Mesodermal cell (in vitro differentiated cells): ENCODE results near the gene C13orf46.

ENCODE experiments used
- H3K27ac ChIP-seq: 2 replicates; pipeline ENCODE4 v1.7.0; 2013; ENCODE audit warnings: mild to moderate bottlenecking, low read depth, low read length, moderate library complexity; ENCODE audit not compliant: severe bottlenecking
- H3K36me3 ChIP-seq: 2 replicates; pipeline ENCODE4 v1.7.1; 2013; ENCODE audit warnings: mild to moderate bottlenecking, low read length, moderate library complexity; ENCODE audit not compliant: control insufficient read depth, insufficient read depth
- H3K4me1 ChIP-seq: one replicate; pipeline ENCODE4 v1.7.1; 2013; ENCODE audit warnings: mild to moderate bottlenecking, low read length; ENCODE audit not compliant: insufficient read depth, control insufficient read depth, poor library complexity, severe bottlenecking
- H3K4me3 ChIP-seq: 2 replicates; pipeline ENCODE4 v1.7.0; 2013; ENCODE audit warnings: low read length, control low read depth, mild to moderate bottlenecking; ENCODE audit not compliant: insufficient read depth, poor library complexity, severe bottlenecking; ENCODE audit errors: extremely low read depth
- H3K9me3 ChIP-seq: 2 replicates; pipeline ENCODE4 v1.7.1; 2013; ENCODE audit warnings: mild to moderate bottlenecking, low read length, moderate library complexity; ENCODE audit not compliant: control insufficient read depth
- WGBS, 2 experiments: methylation state at CpG; one replicate each; pipeline ENCODE4 v1.1.5; 2013; ENCODE audit warnings: missing lambda C conversion rate in 2 of 2; ENCODE audit not compliant: insufficient coverage in 2 of 2; 5-methylcytosine and 5-hydroxymethylcytosine counted together

C13orf46 gene

GRCh38 chr13:113924184-113924901 is 49.5 kb downstream of the C13orf46 start:
- WGBS, 2 experiments = 90 to 91% methylated on average over 5 to 7 of the region's 7 CpGs
- Histone ChIP-seq H3K27ac (no peak overlapping the region), H3K9me3 (peaks cover 13% of the 10 kb centered on the region), H3K4me1 (peaks cover 1% of the 10 kb centered on the region), H3K36me3 (no peaks in the 10 kb centered on the region), H3K4me3 (no peak overlapping the region)

GRCh38 chr13:113923376-113924063 is 50.4 kb downstream of the C13orf46 start:
- 84 to 89% methylated on average over 6 of the region's 8 CpGs for WGBS, 2 experiments
- no peaks in the 10 kb centered on the region for H3K4me1 ChIP-seq
- H3K4me3 ChIP-seq = no peak overlapping the region
- peaks cover 13% of the 10 kb centered on the region for H3K9me3 ChIP-seq
- H3K36me3 ChIP-seq = no peaks in the 10 kb centered on the region
- H3K27ac ChIP-seq = no peak overlapping the region

DNA sequence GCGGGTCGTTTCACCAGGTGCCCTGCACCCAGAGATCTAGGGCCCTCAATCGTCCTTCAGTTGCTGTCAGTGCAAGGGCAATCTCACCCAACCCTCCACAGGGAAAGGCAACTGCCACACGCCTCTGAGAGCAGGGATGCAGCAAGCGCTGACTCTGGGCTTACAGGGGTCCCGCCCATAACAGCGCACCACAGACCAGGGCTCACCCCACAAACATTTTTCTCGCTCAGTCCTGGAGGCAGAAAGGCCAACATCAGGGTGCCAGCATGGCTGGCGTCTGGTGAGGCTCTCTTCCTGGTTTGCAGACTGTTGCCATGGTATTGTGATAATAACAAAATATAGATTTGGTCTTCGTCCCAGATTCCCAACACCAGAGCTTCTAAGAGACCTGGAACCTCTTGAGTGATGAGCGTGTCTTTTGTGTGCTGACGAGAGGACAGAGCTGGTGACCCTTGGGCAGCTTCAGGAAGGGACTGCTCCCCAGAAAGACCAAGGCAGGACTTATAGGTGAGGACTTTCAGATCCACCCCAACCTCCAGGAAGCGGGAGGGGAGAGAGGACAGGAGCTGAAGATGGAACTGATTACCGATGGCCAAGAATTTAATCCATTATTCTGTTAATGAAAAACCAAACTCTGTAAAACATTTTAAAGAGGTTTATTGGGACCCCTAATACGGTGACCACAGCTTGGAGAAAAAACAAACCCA is 51.3 kb downstream of the C13orf46 start:
- Histone ChIP-seq H3K4me3 (no peak overlapping the region), H3K36me3 (no peaks in the 10 kb centered on the region), H3K27ac (no peak overlapping the region), H3K4me1 (no peaks in the 10 kb centered on the region), H3K9me3 (peaks cover 13% of the 10 kb centered on the region)
- WGBS, 2 experiments = 85 to 94% methylated on average over 9 of the region's 15 CpGs

- Histone ChIP-seq H3K36me3 (no peaks in the 10 kb centered on the region), H3K27ac (no peak overlapping the region), H3K9me3 (peaks cover 13% of the 10 kb centered on the region), H3K4me1 (no peaks in the 10 kb centered on the region), H3K4me3 (no peak overlapping the region)
- 93 to 100% methylated on average over 1 of the region's 1 CpG for WGBS, 2 experiments
Observed at GRCh38 chr13:113921763-113922162, 52.1 kb downstream of the C13orf46 start.

GRCh38 chr13:113920606-113921286 is 53.1 kb downstream of the C13orf46 start:
- WGBS, 2 experiments = 90 to 94% methylated on average over 8 to 9 of the region's 13 CpGs
- no peaks in the 10 kb centered on the region for H3K4me1 ChIP-seq
- no peak overlapping the region for H3K27ac ChIP-seq
- no peaks in the 10 kb centered on the region for H3K36me3 ChIP-seq
- H3K9me3 ChIP-seq = peaks cover 13% of the 10 kb centered on the region
- no peak overlapping the region for H3K4me3 ChIP-seq

DNA sequence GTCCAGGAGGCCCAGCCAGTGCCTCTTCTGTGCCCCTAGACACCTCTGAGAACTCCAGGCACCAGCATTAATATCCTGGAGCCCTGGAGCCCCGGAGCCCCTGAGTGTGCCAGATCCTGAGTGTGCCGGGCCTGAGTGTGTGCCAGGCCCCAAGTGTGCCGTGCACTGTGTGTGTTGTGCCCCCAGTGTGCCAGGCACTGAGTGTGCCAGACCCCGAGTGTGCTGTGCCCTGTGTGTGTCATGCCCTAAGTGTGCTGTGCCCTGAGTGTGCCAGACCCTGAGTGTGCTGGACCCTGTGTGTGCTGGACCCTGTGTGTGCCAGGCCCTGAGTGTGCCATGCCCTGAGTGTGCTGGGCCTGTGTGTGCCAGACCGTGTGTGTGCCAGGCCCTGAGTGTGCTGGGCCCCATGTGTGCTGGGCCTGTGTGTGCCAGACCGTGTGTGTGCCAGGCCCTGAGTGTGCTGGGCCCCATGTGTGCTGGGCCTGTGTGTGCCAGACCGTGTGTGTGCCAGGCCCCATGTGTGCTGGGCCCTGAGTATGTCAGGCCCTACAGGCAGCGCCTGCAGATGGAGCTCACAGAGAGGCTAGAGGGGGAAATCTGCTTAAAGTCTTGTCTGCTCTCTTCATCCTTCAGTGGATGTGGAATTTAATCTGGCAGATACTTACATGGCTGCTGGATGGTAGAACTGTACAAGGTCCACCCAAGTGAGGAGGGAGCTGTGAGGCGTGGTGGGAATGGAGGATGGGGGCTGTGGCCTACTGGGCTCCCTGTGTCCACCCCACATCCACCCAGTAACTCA is 53.9 kb downstream of the C13orf46 start:
- Histone ChIP-seq H3K9me3 (peaks cover 13% of the 10 kb centered on the region), H3K4me3 (no peak overlapping the region), H3K4me1 (no peaks in the 10 kb centered on the region), H3K36me3 (no peaks in the 10 kb centered on the region), H3K27ac (no peak overlapping the region)
- WGBS, 2 experiments = 90 to 94% methylated on average over 8 of the region's 9 CpGs

DNA sequence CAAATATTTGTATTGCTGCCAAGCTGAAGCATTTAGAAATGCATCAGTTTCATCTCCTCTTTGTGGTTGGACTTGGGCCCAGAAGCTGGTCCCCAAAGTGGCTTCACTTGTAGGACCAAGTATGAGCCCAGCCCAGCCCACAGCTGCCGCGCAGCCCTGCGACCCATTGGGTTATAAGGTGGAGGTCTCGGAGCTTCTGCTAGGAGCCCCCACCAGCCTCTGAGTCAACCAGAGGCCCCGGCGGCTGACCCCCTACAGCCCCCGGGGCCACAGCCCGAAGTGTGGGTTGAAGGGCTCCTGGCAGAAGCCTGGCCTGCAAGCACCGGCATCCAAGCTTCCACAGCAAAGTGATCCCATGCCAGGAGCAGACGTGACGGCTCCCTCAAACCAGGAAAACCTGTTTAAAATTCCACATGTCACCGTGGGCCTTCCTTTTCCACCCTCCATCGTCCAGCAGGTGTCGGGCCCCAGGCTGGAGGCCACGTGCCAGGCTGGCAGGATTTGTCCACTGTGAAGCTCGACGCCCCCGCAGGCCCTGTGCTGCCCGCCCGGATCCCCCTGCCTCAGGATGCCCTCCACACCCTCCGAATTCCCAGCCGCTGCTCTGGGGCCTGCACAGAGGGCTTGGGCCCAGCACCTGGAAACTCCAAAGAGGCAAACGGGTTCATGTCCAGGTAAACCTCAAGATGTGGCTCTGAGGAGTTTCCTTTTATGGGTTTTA is 54.7 kb downstream of the C13orf46 start:
- 94 to 97% methylated on average over 17 to 21 of the region's 23 CpGs for WGBS, 2 experiments
- H3K27ac ChIP-seq = no peak overlapping the region
- H3K9me3 ChIP-seq = peaks cover 13% of the 10 kb centered on the region
- no peaks in the 10 kb centered on the region for H3K4me1 ChIP-seq
- H3K36me3 ChIP-seq = no peaks in the 10 kb centered on the region
- H3K4me3 ChIP-seq = no peak overlapping the region

GRCh38 chr13:113918580-113918979 is 55.3 kb downstream of the C13orf46 start:
- H3K27ac ChIP-seq = no peak overlapping the region
- no peaks in the 10 kb centered on the region for H3K4me1 ChIP-seq
- 89 to 95% methylated on average over 5 to 8 of the region's 10 CpGs for WGBS, 2 experiments
- H3K4me3 ChIP-seq = no peak overlapping the region
- peaks cover 13% of the 10 kb centered on the region for H3K9me3 ChIP-seq
- no peaks in the 10 kb centered on the region for H3K36me3 ChIP-seq

GRCh38 chr13:113917594-113918371 is 56.1 kb downstream of the C13orf46 start:
- WGBS, 2 experiments = 94 to 97% methylated on average over 29 of the region's 29 CpGs
- Histone ChIP-seq H3K27ac (no peak overlapping the region), H3K4me3 (no peak overlapping the region)

More at GRCh38 chr13:113917594-113918371, 56.1 kb downstream of the C13orf46 start:
- H3K36me3 ChIP-seq = no peaks in the 10 kb centered on the region
- no peaks in the 10 kb centered on the region for H3K4me1 ChIP-seq
- peaks cover 9% of the 10 kb centered on the region for H3K9me3 ChIP-seq
